A549 (cell line): ENCODE data around the gene ADARB1. TPM values are rescaled to one million over a fixed set of nuclear protein-coding genes. Genes with fewer than 3 reads are reported as not detected.

Experiments
- ATAC-seq, 2 experiments: fragments of 200-7000 bp in 1 of 2; fragments of >200 bp in 1 of 2; cut with Nextera tagmentation in 1 of 2; cut with Tn5 transposase in 1 of 2; 3 replicates each; pipeline versions ENCODE4 v1.8.0 to v1.9.1; 2018 to 2020; ENCODE audit warnings: mild to moderate bottlenecking in 1 of 2, moderate library complexity in 1 of 2
- CTCF ChIA-PET: fragments of 300-600 bp; sonication (Branson Sonifier 250); formaldehyde crosslinking; extraction: SDS; loops from one replicate; lab custom pipeline; 2021; ENCODE audit warnings: antibody characterized with exemption, inconsistent platforms; lab: Yijun Ruan, JAX
- POLR2A ChIA-PET: fragments of 350-600 bp; formaldehyde crosslinking; extraction: SDS; loops from one replicate; lab custom pipeline; 2021; ENCODE audit warnings: antibody characterized with exemption, inconsistent platforms; lab: Yijun Ruan, JAX
- DNase-seq, 2 experiments: peaks; one replicate each; pipeline versions ENCODE4 v3.0.0 to v3.0.0-alpha.2; 2011 to 2016; ENCODE audit warnings: low read depth in 1 of 2, low spot score in 1 of 2
- FAIRE-seq: peaks from 2 replicates; lab custom pipeline; 2011; peaks lifted over from hg19 to GRCh38; lab: Jason Lieb, UNC
- H3K27ac ChIP-seq, 2 experiments: fragments of >200 bp; sonication (Bioruptor Twin); formaldehyde crosslinking; 3 replicates each; pipeline ENCODE4 v1.5.1; 2016 to 2017
- H3K4me1 ChIP-seq: fragments of >200 bp; sonication (Bioruptor Twin); formaldehyde crosslinking; 3 replicates; pipeline ENCODE4 v1.6.1; 2016
- H3K4me2 ChIP-seq: fragments of >200 bp; sonication (Bioruptor Twin); formaldehyde crosslinking; 3 replicates; pipeline ENCODE4 v1.6.1; 2016
- H3K4me3 ChIP-seq: fragments of >200 bp; sonication (Bioruptor Twin); formaldehyde crosslinking; 3 replicates; pipeline ENCODE4 v1.5.1; 2016
- H3K9me3 ChIP-seq: fragments of >200 bp; sonication (Bioruptor Twin); formaldehyde crosslinking; 3 replicates; pipeline ENCODE4 v1.6.1; 2016
- CBX8 ChIP-seq: fragments of 200-600 bp; sonication (generic); IDR thresholded peaks from 2 replicates; pipeline ENCODE4 v1.6.1; 2016
- CEBPB ChIP-seq, 2 experiments: fragments of >200 bp in 1 of 2; sonication (Bioruptor Twin) in 1 of 2; formaldehyde crosslinking in 1 of 2; IDR thresholded peaks; 2 replicates each; pipeline ENCODE4 v1.6.1; 2012 to 2016
- CHD2 ChIP-seq: fragments of 150-350 bp; IDR thresholded peaks from 2 replicates; pipeline ENCODE4 v1.6.1; 2014; ENCODE audit warnings: low read length; ENCODE audit not compliant: partially characterized antibody
- CHD4 ChIP-seq: fragments of 200-600 bp; sonication (generic); IDR thresholded peaks from 2 replicates; pipeline ENCODE4 v1.6.1; 2016; ENCODE audit warnings: antibody characterized with exemption, mild to moderate bottlenecking, borderline replicate concordance
- EHF ChIP-seq: fragments of 250-450 bp; sonication (Bioruptor Pico); IDR thresholded peaks from 2 replicates; pipeline ENCODE4 v1.5.0; 2020; ENCODE audit warnings: mild to moderate bottlenecking
- EHMT2 ChIP-seq: fragments of 200-600 bp; sonication (generic); IDR thresholded peaks from 2 replicates; pipeline ENCODE4 v1.6.1; 2016; ENCODE audit warnings: antibody characterized with exemption, low read depth, mild to moderate bottlenecking, moderate library complexity
- FOSB ChIP-seq: fragments of 250-450 bp; sonication (Bioruptor Pico); IDR thresholded peaks from 2 replicates; pipeline ENCODE4 v1.5.0; 2020; ENCODE audit warnings: mild to moderate bottlenecking, moderate library complexity
- HDAC2 ChIP-seq: fragments of 200-600 bp; sonication (generic); IDR thresholded peaks from 2 replicates; pipeline ENCODE4 v1.6.1; 2016
- HEYL ChIP-seq: fragments of 250-450 bp; sonication (Bioruptor Pico); IDR thresholded peaks from 2 replicates; pipeline ENCODE4 v1.8.0; 2021; ENCODE audit warnings: mild to moderate bottlenecking, moderate library complexity
- HOXB13 ChIP-seq: fragments of 250-450 bp; sonication (Bioruptor Pico); IDR thresholded peaks from 2 replicates; pipeline ENCODE4 v1.5.0; 2020; ENCODE audit warnings: low read depth, mild to moderate bottlenecking, moderate library complexity
- HOXB5 ChIP-seq: fragments of 250-450 bp; sonication (Bioruptor Pico); IDR thresholded peaks from 2 replicates; pipeline ENCODE4 v1.5.0; 2020; ENCODE audit warnings: mild to moderate bottlenecking, moderate library complexity
- JUN ChIP-seq, 2 experiments: fragments of >200 bp; sonication (Bioruptor Twin); formaldehyde crosslinking; IDR thresholded peaks; 2 replicates in 1 of 2; 3 replicates in 1 of 2; pipeline ENCODE4 v1.6.1; 2016 to 2017
- JUNB ChIP-seq: fragments of >200 bp; sonication (Bioruptor Twin); formaldehyde crosslinking; IDR thresholded peaks from 2 replicates; pipeline ENCODE4 v1.6.1; 2016
- KDM5A ChIP-seq: fragments of 200-600 bp; sonication (generic); IDR thresholded peaks from 2 replicates; pipeline ENCODE4 v1.6.1; 2016; ENCODE audit warnings: antibody characterized with exemption, mild to moderate bottlenecking
- MAFK ChIP-seq: fragments of 450-650 bp; IDR thresholded peaks from 2 replicates; pipeline ENCODE4 v1.6.1; 2014; ENCODE audit not compliant: partially characterized antibody
- MAZ ChIP-seq: fragments of 150-350 bp; IDR thresholded peaks from 2 replicates; pipeline ENCODE4 v1.6.1; 2014; ENCODE audit warnings: antibody characterized with exemption, low read depth, low read length, borderline replicate concordance
- MYC ChIP-seq: IDR thresholded peaks from 2 replicates; pipeline ENCODE4 v1.6.1; 2012; ENCODE audit warnings: mild to moderate bottlenecking, inconsistent platforms, low read length, improper control_type of control experiment, borderline replicate concordance
- PHF8 ChIP-seq: fragments of 200-600 bp; sonication (generic); IDR thresholded peaks from 2 replicates; pipeline ENCODE4 v1.6.1; 2016; ENCODE audit warnings: low read depth, mild to moderate bottlenecking, antibody characterized with exemption, moderate library complexity, borderline replicate concordance
- POLR2A ChIP-seq: IDR thresholded peaks from 2 replicates; pipeline ENCODE4 v1.6.1; 2012; ENCODE audit warnings: mild to moderate bottlenecking, low read length
- RAD21 ChIP-seq, 2 experiments: fragments of >200 bp in 1 of 2; sonication (Bioruptor Twin) in 1 of 2; formaldehyde crosslinking in 1 of 2; IDR thresholded peaks in 1 of 2; conservative IDR thresholded peaks in 1 of 2; 2 replicates in 1 of 2; 3 replicates in 1 of 2; pipeline ENCODE4 v1.6.1; 2012 to 2018; ENCODE audit warnings: inconsistent platforms in 1 of 2
- RARB ChIP-seq: fragments of 250-450 bp; sonication (Bioruptor Pico); IDR thresholded peaks from 2 replicates; pipeline ENCODE4 v1.8.0; 2021; ENCODE audit warnings: mild to moderate bottlenecking, moderate library complexity
- RCOR1 ChIP-seq: fragments of 150-350 bp; IDR thresholded peaks from 2 replicates; pipeline ENCODE4 v1.6.1; 2014; ENCODE audit warnings: antibody characterized with exemption, low read length, low read depth
- RFX5 ChIP-seq: fragments of 450-650 bp; IDR thresholded peaks from 2 replicates; pipeline ENCODE4 v1.7.1; 2014; ENCODE audit warnings: antibody characterized with exemption, mild to moderate bottlenecking, moderate library complexity
- SMC3 ChIP-seq: fragments of >200 bp; sonication (Bioruptor Twin); formaldehyde crosslinking; IDR thresholded peaks from 3 replicates; pipeline ENCODE4 v1.6.1; 2018; ENCODE audit warnings: inconsistent platforms
- TFCP2L1 ChIP-seq: fragments of 250-450 bp; sonication (Bioruptor Pico); IDR thresholded peaks from 2 replicates; pipeline ENCODE4 v1.5.0; 2021; ENCODE audit warnings: mild to moderate bottlenecking
- TP53 ChIP-seq: fragments of 250-450 bp; sonication (Bioruptor Pico); IDR thresholded peaks from 2 replicates; pipeline ENCODE4 v1.5.0; 2021; ENCODE audit warnings: mild to moderate bottlenecking, moderate library complexity
- ZC3H11A ChIP-seq: fragments of 450-650 bp; IDR thresholded peaks from 2 replicates; pipeline ENCODE4 v1.6.1; 2014; ENCODE audit warnings: antibody characterized with exemption, mild to moderate bottlenecking
- ZNF302 ChIP-seq: fragments of 250-450 bp; sonication (Bioruptor Pico); IDR thresholded peaks from 2 replicates; pipeline ENCODE4 v1.9.0; 2021; ENCODE audit warnings: inconsistent platforms, mild to moderate bottlenecking, moderate library complexity
- ZSCAN20 ChIP-seq: fragments of 250-450 bp; sonication (Bioruptor Pico); IDR thresholded peaks from 2 replicates; pipeline ENCODE4 v1.8.0; 2022; ENCODE audit warnings: mild to moderate bottlenecking, moderate library complexity
- WGBS: methylation state at CpG from one replicate; pipeline ENCODE4 v1.1.6; 2017; ENCODE audit errors: missing lambda C conversion rate; 5-methylcytosine and 5-hydroxymethylcytosine counted together
- polyA plus RNA-seq, 4 experiments: library from polyadenylated mRNA; depleted of rRNA in 3 of 4; stranded (reverse); fragments of >200 nt; fragmentation: RNase III in 1 of 4; extraction: RNeasy Plus Mini Kit Qiagen cat#74134 plus additional on column Dnase treatment in 1 of 4; gene quantifications; 2 replicates in 3 of 4; 3 replicates in 1 of 4; pipeline ENCODE4 v1.2.3, GENCODE V29; 2011 to 2017
- TF ChIP-seq, protein P1 (sequence below): fragments of 250-450 bp; sonication (Bioruptor Pico); IDR thresholded peaks from 2 replicates; pipeline ENCODE4 v1.5.0; 2021; ENCODE audit warnings: mild to moderate bottlenecking, moderate library complexity, borderline replicate concordance
- TF ChIP-seq, protein P2 (sequence below): fragments of >200 bp; sonication (Bioruptor Twin); formaldehyde crosslinking; IDR thresholded peaks from 3 replicates; pipeline ENCODE4 v1.5.1; 2016

The ADARB1 gene
- polyA plus RNA-seq, 2 of the 4 experiments (the other 2 are of a cell fraction): 3.2 to 5.7 TPM

DNA sequence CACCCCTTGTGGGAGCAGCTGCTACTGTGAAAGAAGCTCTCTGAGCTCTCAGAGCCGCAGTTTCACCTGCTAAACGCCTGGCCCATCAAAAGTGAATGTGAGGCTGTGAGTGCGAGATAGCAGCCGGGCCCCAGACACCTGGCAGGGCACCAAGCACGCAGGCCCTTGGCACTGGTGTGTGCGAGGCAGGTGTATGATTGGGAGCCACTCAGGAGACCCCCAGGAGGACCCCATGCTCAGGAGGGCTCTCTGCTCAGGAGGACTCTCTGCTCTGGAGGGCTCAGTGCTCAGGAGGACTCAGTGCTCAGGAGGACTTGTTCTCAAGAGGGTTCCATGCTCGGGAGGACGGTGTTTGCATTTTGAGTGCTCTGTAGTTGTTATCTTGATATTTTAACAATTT, 14.3 kb upstream of the ADARB1 start:
- H3K4me1 ChIP-seq: no peaks in the 10 kb centered on the region
- ATAC-seq: no peak
- no peak overlapping the region for H3K4me2 ChIP-seq
- POLR2A ChIA-PET: no interaction called here
- no peak overlapping the region for H3K27ac ChIP-seq
- 77% methylated on average over 3 of the region's 8 CpGs for WGBS
- TF ChIP-seq RCOR1 (no peak), CBX8 (no peak), TFCP2L1 (no peak), MAFK (no peak), KDM5A (no peak), HOXB5 (CRISPR knock-in tag) (no peak), JUN (IDR thresholded peaks at IDR 0.05) (no peak), POLR2A (no peak), RAD21 (conservative IDR thresholded peaks at IDR 0.05 in 1 of 2, IDR thresholded peaks at IDR 0.05 in 1 of 2) (no peak), HOXB13 (CRISPR knock-in tag) (no peak), RARB (CRISPR knock-in tag) (no peak), CHD2 (no peak), HDAC2 (no peak), ZC3H11A (no peak), SMC3 (no peak), MAZ (no peak), TP53 (no peak), EHMT2 (no peak), EHF (no peak)
- TF ChIP-seq, protein P1, sequence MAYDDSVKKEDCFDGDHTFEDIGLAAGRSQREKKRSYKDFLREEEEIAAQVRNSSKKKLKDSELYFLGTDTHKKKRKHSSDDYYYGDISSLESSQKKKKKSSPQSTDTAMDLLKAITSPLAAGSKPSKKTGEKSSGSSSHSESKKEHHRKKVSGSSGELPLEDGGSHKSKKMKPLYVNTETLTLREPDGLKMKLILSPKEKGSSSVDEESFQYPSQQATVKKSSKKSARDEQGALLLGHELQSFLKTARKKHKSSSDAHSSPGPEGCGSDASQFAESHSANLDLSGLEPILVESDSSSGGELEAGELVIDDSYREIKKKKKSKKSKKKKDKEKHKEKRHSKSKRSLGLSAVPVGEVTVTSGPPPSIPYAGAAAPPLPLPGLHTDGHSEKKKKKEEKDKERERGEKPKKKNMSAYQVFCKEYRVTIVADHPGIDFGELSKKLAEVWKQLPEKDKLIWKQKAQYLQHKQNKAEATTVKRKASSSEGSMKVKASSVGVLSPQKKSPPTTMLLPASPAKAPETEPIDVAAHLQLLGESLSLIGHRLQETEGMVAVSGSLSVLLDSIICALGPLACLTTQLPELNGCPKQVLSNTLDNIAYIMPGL (CRISPR knock-in tag): no peak
- TF ChIP-seq, all 56 proteins: peak for 0
- Histone ChIP-seq H3K4me3 (no peak overlapping the region), H3K9me3 (0 out of 3 replicates have a peak, but pooled peaks cover 4% of the 10 kb centered on the region)
- CTCF ChIA-PET: interaction anchor here (1.0 kb wide), 1 partner anchor 67 kb away, joined by 3 read pairs; no protein-coding TSS in a partner anchor
- FAIRE-seq (no peak), DNase-seq (no peak)

DNA sequence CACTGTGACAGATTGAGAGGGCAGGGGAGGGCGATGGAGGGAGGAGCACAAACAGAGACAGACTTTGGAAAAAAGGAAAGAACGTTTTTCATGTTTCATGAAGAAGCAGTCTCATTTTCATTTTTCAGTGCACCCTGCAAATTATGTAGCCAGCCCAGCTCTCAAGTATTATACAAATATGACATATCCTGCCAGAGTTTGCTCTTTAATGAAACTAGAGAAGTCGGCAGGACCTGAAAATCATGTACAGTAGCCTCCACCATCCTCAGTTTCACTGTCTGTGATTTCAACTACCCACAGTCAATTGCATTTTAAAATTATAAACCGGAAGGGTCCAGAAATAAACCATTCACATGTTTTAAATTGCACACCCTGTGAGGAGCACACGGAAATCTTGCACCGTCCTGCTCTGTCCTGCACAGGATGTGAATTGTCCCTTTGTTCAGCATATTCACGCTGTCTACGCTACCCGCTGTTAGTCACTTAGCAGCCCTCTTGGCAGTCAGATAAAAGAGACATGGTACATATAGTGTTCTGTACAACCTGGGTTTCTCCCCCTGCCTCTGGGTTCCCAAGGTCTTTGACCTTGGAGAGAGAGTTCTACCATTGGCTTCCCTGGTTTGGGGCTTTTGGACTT, 13.6 kb upstream of the ADARB1 start:
- Histone ChIP-seq H3K4me1 (no peaks in the 10 kb centered on the region), H3K4me3 (no peak overlapping the region), H3K27ac (no peak overlapping the region), H3K9me3 (0 out of 3 replicates have a peak, but pooled peaks cover 4% of the 10 kb centered on the region), H3K4me2 (no peak overlapping the region)
- FAIRE-seq (no peak), DNase-seq (no peak), ATAC-seq (no peak)
- TF ChIP-seq MYC (no peak), POLR2A (no peak), SMC3 (no peak)
- POLR2A ChIA-PET: no interaction called here
- CTCF ChIA-PET: interaction anchor here (1.2 kb wide), 1 partner anchor 111 kb away, joined by 5 read pairs; no protein-coding TSS in a partner anchor
- WGBS: 63% methylated on average over 9 of the region's 9 CpGs

DNA sequence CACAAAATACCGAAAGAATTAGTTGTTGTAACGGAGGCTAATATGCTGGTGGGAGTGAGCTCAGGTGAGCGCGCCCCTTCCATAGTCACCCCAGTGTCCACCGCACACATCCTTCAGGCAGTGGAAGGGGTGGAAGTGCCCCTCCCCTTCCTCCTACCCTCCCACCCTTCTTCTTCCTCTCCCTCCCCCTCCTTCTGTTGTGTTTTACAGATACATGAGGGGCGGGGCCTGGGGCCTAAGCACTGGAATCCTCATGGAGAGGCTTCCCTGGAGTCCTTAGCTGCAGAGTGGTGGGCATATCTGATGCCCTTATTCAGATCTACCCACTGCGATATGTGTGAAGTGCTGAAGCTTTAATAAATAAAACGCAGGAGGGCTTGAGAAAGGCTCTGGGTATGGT, 10.3 kb upstream of the ADARB1 start:
- H3K9me3 ChIP-seq: 0 out of 3 replicates have a peak, but pooled peaks cover 4% of the 10 kb centered on the region
- H3K4me3 ChIP-seq: no peak overlapping the region
- TF ChIP-seq CBX8 (no peak), HEYL (CRISPR knock-in tag) (no peak), PHF8 (no peak), FOSB (no peak), JUN (IDR thresholded peaks at IDR 0.05) (no peak), JUNB (no peak), CHD4 (no peak), RFX5 (no peak), ZNF302 (CRISPR knock-in tag) (no peak), CEBPB (IDR thresholded peaks at IDR 0.05) (no peak), ZSCAN20 (CRISPR knock-in tag) (no peak), TP53 (no peak), MAFK (no peak)
- TF ChIP-seq, protein P2, sequence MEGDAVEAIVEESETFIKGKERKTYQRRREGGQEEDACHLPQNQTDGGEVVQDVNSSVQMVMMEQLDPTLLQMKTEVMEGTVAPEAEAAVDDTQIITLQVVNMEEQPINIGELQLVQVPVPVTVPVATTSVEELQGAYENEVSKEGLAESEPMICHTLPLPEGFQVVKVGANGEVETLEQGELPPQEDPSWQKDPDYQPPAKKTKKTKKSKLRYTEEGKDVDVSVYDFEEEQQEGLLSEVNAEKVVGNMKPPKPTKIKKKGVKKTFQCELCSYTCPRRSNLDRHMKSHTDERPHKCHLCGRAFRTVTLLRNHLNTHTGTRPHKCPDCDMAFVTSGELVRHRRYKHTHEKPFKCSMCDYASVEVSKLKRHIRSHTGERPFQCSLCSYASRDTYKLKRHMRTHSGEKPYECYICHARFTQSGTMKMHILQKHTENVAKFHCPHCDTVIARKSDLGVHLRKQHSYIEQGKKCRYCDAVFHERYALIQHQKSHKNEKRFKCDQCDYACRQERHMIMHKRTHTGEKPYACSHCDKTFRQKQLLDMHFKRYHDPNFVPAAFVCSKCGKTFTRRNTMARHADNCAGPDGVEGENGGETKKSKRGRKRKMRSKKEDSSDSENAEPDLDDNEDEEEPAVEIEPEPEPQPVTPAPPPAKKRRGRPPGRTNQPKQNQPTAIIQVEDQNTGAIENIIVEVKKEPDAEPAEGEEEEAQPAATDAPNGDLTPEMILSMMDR: no peak
- TF ChIP-seq, all 56 proteins: peak for 0
- POLR2A ChIA-PET: no interaction called here
- FAIRE-seq (no peak), DNase-seq (no peak), ATAC-seq (no peak)
- Histone ChIP-seq H3K27ac (no peak overlapping the region), H3K4me2 (no peak overlapping the region), H3K4me1 (no peaks in the 10 kb centered on the region)
- CTCF ChIA-PET: interaction anchor here (2.0 kb wide), 1 partner anchor 9 kb away, joined by 5 read pairs; no protein-coding TSS in a partner anchor
- WGBS: 76% methylated on average over 8 of the region's 8 CpGs
